Activated CD4-positive, alpha-beta T cell treated with anti-CD3 and anti-CD28 coated beads, Interleukin-2, amount 50 U/mL, for 16 hours (primary cell): Measurements from ENCODE around the gene PIGX.
"Not testable (repeated sequence)": the region's sequence is repeated elsewhere in the genome, so short reads cannot be mapped to it uniquely, and the experiment has no call there.

ENCODE experiments used
- DNase-seq: peaks from one replicate; pipeline ENCODE4 v3.0.0-alpha.2; 2020

Gene PIGX

DNA sequence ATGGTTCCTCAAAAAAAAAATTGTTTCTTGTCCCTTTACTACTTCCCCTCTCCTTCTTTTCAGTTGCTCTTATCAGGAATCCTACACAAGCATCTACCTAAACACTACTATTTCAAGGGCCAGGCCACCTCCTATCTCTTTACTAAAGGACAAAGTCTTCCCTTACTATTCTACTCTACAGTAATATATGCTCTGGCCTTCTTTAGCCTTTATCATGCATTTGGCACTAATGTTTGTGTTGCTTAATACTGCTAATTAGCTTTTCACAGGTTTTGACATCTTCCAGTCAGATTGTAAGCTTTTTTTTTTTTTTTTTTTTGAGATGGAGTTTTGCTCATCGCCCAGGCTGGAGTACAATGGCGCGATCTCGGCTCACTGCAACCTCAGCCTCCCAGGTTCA is 5.4 kb upstream of the PIGX start:
- DNase-seq, result no peak

DNA sequence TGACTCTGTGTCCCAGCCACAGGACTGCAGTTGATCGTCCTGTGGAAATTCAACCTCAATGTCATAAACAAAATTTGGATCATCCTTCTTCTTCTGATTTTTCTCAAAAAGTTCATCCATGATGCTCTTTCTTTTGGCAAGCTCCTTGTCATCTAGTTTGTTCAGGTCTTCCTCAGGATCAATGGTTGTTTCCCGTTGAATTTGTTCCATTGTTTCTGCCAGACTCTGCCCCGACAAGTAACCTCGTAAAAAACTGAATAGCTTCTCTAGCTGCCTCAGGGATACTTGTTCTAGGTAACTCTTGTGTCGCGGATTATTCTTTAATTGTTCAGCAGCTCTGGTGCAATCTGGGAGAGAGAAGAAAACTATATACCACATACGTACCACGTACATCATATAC is 4.6 kb upstream of the PIGX start:
- no peak for DNase-seq

DNA sequence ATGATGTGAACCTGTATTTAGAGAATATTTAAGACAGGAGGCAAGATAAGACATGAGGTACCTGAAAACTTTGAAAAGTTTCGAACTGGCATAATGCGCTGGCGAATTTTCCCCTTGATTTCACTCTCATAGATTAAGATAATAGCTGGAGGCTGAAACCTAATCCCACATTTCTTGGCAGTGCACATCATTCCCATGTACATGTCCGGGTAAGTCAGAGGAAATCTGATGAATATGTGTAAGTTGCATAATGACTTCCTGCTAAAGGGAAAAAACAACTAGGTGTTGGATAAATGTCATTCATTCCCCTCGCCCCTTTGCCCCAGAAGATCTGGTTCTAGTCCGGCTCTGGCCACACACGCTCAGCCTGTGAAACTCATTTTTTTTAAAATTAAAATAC is 3.7 kb upstream of the PIGX start:
- no peak for DNase-seq

DNA sequence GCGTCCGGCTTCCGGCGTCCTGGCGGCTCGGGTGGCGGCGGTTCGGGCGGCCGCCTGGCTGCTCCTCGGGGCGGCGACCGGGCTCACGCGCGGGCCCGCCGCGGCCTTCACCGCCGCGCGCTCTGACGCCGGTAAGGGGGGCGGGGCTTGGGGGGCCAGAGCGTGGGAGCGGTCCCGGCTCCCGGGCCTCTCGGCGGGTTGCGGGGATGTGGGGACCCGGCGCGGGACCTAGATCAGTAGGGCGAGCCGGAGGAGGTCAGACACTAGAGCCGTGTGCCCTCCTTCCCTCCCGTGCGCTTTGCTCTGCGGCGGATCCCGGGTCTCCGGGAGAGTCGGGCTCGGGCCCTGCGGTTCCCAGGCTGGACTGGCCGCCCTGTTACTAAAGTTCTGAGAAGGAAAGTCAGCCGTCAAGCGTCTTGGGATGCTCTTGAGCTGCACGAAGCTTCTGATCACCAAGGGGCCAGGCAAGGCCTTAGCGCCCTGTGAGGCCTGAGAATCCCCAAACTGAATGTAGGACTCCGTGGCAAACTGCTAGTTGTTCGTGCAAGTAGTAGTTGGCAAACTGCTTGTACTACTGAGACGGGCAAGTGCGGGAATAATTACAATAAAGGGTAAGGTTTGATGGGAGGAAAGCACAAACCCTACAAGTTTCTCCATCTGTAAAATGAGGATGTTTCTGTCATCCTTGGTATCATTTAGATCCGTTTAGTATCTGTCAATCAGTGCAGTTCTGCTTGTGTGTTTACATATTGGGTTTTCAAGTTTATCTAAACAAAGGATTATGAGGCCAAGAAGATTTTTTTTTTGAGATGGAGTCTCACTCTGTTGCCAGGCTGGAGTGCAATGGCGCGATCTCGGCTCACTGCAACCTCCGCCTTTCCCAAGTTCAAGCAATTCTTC is 587 bp downstream of the PIGX start:
- DNase-seq, result peak; percentile 26

DNA sequence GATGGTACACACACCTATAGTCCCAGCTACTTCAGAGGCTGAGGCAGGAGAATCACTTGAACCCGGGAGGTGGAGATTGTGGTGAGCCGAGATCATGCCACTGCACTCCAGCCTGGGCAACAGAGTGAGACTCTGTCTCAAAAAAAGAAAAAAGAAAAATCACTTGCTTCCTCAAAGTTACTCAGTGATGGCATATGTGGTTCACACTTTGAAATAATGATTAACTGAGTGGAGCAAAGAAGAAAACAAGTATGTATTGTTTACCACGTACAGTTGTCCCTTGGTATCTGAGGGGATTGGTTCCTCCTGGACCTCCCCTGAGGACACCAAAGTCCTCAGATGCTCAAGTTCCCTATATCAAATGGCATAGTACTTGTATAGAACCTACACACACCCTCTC is 5.0 kb downstream of the PIGX start:
- DNase-seq, result not testable (repeated sequence)

DNA sequence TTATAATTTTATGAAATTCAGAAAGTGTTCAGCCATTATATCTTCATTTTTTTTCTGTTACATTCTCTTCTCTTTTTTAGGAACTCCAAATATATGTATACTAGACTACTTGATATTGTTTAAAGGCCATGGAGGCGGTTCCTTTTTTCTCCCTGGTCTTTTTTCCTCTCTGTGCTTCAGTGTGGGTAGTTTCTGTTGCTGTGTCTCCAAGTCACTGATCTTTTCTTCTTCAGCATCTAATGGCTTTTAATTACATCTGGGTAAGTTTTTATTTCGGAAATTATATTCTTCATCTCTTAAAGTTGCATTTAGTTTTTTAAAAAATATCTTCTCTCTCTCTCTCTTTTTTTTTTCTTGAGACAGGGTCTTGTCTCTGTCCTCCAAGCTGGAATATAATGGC is 8.9 kb downstream of the PIGX start:
- DNase-seq, result no peak

DNA sequence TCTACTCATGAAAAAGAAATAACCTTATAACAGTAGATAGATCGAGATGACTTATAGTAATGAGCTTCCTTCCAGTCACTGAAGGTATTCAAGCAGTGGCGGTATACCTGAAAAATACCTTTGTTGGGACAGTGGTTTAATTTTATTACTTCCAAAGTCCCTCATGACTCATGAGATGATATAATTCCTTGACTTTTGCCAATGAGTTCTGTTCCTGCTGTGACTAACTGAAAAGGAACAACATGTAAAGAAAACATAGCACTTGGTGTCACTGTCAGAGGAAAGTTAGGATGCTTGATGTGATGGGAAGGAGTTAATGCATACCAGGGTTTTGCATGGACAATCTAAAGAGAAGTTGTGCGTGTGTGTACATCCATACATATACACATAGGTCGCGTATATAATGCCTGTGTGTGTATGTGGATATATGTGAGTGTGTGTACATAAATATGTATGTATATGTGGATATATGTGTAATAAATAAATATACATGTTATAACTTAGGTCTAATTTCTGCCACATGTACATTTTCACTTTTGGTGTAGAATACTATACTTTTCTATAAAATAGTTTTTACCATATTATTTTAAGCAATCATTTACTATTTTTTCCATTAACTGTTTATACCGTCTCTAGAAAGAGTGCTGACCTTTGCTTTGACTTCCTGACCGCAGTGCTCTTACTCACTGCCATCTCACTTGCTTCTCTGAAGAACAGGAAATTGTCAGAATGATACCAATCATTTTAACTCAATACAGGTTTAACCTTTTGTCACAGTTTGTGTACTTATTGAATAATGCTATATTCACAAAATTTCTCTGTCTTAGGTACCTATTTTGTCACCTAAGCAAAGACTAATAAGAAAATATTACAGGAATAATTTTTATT is 14.9 kb downstream of the PIGX start:
- DNase-seq, result peak; percentile 71

DNA sequence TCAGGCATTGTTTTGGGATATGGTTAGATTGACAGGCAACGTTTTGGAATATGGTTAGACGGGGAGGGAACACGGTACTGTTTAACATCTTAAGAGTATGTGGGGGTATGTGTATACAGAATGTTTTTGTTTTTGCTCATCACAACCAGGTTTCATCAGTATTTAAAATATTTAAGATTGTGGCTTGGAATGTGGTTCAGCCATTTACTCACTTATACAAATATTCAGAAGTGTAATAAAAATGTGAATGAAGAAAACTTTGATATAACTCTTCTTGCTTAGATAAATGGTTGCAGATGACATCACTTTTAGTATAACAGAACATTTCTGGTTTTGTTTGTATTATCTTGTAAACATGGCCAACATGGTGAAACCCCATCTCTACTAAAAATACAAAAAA is 23.6 kb downstream of the PIGX start:
- no peak for DNase-seq

DNA sequence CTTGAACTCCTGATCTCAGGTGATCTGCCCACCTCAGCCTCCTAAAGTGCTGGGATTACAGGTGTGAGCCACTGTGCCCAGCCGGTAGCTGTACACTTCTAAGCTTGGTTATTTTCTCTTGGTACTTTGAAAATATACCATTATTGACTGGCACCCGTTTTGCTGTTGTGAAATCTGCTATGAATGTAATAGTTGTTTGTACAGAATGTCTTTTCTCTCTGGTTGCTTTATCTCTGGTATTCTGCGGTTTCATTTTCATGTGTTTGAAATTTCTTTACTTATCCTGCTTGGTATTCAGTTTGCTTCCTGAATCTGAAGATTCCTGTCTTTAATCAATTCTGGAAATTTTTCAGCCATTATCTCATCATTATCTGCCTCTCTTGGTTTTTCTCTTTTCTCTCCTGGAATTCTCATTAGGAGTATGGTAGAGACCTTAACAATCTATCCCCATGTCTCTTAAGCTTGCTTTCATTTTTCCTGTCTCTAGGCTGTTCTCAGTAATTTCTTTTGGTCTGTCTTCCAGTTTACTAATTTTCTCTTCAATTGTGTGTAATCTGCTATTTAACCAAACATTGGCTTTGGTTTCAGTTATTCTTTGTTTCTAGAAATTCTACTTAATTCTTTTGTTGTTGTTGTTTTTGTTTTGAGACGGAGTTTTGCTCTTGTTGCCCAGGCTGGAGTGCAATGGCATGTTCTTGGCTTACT is 24.6 kb downstream of the PIGX start:
- no peak for DNase-seq

DNA sequence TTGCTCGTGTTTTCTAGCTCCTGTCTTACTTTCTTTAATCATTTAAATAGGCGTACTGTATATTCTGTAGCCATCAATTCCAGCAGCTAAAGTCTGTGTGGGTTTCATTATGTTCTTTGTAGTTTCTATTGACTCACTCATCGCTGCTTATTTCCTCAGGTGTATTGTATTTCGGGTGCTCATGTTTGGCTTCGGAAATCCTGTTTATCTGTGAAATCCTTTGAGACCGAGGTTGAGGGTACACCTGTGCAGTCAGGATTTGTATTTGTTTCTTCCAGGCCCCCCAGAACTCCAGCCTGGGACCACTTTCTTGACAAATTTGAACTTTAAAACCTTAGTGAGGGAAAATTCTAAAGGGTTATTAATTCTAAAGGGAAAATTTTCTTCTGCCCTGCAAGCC is 25.5 kb downstream of the PIGX start:
- DNase-seq, result no peak

DNA sequence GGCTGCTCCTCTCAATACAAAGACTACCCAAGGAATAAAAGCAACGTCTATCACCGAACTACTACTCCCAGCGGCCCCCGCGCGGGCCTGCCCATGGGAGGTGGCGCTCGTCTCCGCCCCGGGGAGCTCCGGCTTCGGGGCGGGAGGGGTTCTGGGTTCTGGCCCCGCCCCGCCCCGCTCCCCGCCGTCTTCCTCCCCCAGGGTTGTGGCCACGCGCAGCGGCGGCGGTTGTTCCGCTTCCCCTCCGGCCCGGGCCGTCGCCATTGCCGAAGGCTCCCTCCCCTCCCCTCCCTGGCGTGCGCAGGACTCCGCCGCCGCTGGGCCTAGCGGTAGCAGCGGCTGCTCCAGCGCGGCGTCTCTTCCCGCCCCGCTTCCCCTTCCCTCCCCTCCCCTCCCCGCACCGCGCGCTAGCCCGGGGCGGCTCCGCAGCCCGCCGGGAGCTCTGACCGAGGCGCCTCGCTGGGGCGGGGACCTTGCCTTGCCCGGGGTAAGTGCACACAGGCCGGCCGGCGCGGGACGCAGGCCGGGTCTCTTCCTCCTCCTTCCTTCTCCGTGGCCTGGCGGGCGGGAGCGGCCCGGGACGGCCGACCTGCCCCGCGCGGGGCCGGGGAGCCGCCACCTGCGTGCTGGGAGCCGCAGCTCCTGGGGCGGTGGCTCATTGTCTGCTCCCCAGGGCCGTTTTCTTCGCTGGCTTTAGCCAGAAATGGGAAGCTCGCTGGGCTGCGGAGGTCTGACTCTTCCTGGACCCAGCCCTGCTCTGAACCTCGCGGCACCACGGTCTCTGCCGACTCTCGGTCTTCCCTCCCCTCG is 27.7 kb downstream of the PIGX start, which contains the start of gene PAK2:
PAK2 (plus strand) TSS at position 187 of the 810 bp plus-strand sequence. CDS start 42,790 bp downstream, outside the sequence.
- DNase-seq, result peak; percentile 92

DNA sequence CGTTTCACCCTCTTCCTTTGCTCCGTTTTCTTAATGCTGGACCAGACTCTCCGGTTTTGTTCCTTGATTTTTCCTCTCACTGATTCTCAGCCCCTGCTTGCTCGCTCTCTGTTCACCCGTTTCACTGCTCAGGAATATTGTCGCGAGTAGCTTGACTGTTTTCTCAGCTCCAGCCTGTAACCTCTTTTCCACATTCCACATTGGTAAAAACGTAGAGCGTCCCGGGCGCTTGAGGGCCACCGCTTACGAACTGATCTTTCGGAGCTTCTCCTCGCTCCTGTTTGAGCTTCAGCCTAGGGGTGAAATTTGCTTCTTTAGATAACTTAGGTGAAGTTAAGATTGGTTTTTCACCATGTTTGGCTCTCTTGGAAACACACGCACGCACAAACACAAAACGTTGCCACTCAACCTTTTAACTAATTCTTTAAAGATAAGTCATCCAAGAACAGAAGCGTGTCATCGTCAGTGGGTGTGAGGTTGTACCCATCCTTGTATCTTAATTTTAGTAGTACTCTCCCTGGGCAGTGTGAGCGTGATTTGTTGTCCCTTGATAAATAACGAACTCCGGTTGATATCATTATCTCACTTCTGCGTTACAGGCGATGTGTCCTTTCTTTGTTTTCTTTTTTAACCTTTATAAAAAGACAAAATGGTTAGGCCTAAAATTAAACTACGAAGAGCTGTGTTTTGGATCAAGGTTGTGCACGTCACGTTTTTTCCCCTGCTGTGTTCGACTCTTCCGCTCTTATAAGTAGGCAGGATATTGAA is 28.5 kb downstream of the PIGX start:
- DNase-seq, result peak; percentile 35

DNA sequence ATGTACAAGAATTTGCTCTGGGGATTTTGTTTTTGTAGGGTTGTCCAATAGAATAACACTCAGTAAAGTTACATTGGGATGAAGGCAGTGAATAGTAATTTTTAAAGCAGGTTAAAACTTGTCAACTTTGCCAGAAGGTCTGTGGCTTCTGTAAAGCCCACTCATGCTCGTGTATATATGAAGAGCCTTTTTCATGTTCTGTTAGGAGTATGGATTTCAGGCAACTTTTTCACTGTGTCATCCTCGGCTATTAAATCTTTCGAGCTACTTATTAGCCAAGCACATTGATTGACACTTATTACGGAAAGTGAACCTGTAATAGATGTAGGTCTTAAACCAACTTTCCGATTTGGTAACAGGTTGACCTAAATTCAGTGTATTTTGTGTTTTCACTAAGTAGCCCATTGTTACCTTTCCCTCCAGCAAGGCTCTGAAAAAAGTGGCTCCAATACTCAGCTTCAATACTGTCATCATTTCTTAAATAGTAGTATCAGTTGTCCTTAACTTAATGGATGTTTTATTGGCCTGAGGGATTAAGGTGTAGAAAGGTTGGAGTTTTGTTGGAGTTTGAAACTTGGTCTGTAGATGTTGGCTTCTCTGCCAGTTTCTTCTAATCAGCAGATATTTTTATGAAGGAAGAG is 29.2 kb downstream of the PIGX start:
- no peak for DNase-seq

DNA sequence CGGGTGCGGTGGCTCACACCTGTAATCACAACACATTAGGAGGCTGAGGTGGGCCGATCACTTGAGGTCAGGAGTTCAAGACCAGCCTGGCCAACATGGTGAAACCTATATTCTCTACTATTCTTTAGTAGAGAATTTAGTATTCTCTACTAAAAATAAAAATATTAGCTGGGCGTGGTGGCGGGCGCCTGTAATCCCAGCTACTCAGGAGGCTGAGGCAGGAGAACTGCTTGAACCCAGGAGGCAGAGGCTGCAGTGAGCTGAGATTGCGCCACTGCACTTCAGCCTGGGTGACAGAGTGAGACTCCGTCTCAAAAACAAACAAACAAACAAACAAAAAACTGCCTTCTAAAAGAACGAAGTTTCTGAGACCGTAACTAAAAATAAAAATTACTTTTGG is 31.4 kb downstream of the PIGX start:
- DNase-seq, result not testable (repeated sequence)

DNA sequence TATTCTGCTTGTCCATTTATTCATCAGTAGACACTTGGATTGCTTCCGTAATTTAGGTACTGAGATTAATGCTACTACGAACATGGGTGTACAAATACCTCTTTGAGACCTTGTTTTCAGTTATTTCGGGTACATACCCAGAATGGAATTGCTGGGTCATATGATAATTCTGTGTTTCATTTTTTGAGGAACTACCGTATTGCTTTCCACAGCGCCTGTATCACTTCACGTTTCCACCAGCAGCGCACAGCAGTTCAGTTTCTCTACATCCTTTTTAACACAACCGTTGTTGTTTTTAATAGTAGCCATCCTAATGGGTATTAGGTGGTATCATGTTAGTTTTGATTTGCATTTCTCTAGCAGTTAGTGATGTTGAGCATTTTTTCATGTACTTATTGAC is 36.9 kb downstream of the PIGX start:
- DNase-seq, result no peak

DNA sequence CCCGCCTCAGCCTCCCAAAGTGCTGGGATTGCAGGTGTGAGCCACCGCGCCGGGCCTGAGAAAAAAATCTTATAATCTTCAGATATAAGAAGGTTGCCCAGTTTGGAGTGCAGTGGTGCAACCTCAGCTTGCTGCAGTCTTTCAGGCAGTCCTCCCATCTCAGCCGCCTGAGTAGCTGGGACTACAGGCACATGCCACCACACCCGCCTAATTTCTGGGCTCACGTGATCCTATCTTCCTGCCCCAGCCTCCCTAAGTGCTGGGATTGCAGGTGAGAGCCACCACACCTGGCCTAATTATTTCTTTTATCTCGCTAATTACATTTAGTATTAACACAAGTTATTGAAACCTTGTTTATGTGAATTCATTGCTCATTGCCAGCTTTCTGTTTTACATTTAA is 41.0 kb downstream of the PIGX start:
- DNase-seq, result no peak

DNA sequence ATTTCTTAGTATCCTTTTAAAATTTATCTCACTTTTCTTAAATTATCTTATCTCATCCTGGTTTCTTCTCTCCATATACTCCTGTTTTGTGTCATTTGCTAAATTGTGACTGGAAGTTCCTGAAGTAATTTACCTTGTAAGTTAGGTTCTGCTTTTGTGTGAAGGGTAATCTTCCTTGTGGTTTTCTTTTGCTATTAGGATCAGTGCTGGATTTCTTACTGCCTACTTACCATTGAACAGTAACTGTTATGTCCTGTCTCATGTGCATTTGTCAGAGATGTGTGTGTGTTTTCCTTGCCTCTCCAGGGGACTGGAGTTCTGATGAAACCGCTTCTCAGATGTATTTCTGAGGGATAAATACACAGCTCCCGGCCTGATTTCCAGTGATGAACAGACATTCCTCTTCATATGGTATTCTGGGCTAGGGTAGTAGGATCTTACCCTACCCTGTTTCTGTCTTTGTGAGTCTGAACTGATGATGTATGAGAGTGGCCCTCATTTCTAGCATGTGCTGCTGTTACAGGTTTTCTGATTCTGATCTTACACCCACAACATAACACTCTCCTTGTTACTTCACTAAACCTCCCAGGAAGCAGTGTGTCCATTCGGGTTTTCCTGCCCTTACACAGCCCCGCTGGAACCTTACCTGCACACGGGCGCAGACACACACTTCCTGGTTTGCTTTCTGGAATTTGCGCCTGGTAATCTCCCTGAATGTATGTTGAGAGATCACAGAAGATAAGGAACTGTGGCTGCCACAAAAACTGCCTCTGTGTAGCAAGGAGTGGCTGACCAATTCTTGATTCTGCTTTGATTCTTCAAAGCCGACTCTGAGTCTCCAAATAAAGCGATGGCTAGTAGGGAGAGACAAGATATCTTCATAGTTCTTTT is 42.2 kb downstream of the PIGX start:
- DNase-seq, result no peak

DNA sequence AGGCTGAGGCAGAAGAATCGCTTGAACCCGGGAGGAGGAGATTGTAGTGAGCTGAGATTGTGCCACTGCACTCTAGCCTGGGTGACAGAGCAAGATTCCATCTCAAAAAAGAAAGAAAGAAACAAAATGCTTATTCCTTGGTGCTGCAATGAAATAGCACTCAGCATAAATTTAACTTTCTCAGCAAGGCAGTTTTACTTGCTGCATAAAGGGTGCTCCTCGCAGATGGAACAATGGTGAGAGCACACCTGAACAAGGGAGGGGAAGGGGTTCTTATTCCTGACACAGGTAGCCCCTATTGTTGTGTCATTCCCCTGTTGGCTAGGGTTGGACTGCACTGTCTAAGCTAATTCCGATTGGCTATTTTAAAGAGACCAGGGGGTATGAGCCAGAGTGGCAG is 44.6 kb downstream of the PIGX start:
- no peak for DNase-seq

DNA sequence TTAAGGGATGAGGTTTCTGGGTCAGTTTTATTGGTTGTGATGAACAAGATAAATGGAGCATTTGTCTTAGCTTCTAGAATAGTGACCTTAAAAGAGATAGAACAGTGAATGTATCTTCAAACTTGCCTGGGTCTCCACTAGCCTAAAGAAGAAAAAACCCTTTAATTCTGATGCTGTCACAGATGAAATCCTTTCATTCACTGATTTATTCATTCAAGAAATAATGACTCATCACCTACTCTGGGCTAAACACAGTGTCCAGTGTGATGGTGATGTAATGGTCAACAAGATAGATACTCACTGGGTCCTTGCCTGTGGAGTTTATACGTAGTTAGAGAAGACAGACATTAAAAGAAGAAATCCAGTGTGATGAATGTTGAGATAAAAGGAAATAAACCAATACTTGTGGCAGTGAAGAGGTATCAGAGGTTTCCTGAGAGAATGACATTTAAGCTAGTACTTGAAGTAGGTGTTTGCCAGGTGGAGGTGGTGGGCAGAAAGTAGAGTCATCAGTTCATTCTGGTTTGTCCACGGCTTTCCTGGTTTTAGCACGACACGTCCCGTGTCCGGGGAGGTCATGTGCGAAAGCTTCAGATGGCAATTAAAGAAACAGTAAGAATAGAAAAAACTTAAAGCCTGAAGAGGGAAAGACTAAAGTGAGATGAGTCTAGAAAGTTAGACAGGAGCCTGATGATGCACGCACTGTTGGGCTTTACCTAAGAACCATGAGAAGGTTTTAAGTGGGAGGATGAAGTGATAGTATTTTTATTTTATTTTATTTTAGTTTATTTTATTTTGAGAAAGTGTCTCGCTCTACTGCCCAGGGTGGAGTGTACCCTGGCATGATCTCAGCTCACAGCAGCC is 45.9 kb downstream of the PIGX start:
- DNase-seq, result no peak
